HG02938 (cell line): ENCODE measurements around the gene GALNT1.

Experiments used
- ATAC-seq: cut with Tn5 transposase; IDR thresholded peaks from one replicate; pipeline ENCODE4 v1.9.1; 2021; ENCODE audit warnings: mild to moderate bottlenecking, moderate library complexity; ENCODE audit not compliant: unreplicated experiment

The GALNT1 gene

DNA sequence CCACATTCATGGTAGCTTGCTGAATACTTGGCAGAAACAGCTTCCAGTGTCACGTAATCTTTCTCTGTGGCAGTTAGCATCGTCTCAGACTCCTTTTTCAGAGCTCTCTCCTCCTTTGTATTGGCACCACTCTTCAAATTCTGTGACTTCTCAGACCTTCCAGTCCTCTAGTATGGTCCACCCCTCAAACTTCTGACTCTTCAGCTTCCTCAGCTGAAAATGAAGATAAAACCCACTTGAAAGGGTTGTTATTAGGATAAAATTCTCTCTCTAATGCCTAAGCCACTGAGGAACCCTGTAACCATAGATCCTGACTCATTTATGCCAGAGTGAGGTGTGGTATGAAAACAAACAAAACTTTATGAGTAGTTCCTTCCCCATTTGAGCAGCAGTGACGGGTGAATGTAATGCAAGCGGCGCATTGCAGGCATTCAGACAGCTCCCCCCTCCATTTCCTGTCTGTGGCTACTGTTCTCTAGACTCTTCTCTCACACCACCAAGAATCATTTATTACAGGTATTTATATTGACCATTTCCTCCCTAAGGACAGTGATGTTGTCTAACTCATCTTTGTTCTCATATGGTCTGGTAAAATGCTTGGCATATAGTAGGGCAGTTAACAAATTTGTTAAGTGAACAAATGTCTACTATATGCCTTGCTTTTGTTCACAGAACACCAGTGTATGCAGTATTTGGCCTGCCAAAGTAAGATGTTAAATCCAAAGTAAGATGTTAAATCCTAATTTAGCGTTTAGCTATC, 35.3 kb downstream of the GALNT1 start:
- ATAC-seq, result peak; percentile 99

DNA sequence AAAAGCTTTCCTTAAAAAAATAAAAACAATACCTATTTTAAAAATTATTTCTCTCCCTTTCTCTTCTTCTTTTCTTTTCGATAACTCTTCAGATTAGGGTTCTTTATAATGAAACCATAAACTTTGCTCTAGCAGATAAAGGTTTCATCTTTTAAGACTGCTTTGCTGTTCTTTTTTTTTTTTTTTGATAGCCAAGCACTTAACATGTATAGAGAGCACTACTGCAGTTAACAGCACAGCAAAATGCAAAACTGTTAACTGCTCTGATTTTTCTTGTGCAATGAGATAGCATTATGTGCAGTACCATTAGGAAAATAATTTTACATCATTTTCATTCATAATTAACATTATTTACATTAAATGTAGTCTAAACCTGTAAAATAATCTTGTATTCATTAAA, 36.3 kb downstream of the GALNT1 start:
- ATAC-seq, result no peak

DNA sequence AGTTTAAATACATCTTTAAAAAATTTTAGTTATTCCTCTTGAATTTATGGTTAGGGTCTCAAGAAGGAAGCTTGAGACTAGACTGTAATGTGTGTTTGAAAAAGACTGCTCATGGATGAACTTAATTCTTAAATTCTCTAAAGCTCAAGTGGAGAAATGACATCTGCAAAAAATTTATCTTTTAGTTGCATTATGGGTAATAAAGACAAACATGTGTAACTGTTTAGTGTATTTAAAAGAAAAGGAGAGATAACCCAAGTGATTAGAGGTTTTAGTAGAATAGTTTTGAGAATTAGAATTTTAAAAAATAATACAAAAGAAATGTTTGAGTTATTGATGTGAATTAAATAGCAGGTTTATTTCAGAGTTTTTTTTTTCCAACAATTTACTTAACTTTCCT, 36.7 kb downstream of the GALNT1 start:
- ATAC-seq, result no peak

DNA sequence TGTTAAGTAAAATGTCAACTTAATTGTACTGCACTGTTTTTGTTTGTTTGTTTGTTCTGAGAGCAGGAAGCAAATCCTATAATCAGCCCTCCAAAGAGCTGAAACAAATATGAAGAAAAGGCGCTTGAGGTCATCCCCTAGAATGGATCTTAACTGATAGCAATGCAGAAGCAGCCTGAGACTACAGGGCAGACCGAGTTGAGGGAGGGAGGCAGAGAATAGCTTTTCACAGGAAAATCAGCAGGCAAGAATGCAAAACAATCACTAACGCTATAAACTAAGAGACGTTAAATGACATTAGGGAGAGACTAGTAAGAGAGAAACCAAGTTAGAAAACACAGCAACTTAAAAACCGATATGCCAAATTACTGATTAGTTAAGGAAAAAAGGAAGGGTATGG, 37.2 kb downstream of the GALNT1 start:
- ATAC-seq, result no peak

DNA sequence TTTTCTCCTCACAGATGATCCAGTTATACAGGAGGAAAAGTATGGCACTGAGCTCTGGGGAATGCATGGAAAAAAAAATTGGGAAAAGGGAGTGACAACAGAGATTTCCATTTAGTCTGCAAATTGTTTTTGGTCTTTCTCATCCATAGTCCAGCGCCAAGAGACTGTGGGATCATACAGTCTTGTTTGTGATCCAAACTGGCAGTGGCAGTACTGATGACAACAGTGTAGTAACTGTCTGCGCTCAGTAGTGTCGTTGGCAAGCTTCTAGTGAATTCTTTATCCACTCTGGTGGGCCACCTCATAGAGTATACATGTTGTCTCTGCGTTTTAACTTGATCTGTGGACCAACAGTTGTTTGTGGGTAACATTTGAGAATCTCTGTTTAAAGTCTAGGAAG, 37.9 kb downstream of the GALNT1 start:
- ATAC-seq, result no peak

DNA sequence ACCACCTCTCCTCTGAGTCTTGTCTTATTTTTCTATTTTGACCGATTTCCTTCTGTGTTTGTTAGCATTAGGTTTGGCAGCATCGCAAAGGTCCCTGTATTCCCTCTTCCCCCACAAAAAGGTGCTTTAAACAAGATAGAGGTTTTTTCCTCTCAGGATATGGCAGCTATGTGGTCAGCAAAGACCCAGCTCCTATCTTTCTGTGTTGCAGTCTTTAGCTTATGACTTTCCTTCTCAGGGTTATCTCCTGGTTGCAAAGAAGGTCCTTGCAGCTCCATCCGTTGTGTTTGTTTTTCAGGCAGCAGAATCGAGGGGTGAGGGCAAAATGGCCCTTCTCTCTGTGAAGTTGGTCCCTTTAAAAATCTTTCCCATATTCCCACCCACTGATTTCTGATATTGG, 38.4 kb downstream of the GALNT1 start:
- ATAC-seq, result no peak

DNA sequence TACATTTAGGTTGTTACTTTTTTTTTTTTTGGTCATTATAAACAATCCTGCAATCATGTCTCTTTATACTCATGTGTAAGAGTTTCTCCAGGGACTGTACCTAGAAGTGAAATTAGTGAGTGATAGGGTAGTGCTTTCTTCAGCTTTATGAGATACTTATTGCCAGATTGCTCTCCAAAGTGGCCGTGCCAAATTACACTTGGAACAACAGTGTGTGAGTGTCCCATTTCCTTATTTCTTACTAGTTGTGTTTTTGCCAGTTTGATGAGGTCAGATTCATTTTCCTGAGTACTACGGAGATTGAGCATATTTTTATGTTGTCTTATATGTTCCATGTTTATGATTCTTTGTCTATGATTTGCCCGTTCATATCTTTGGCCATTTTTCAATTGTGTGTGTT, 39.2 kb downstream of the GALNT1 start:
- no peak for ATAC-seq

DNA sequence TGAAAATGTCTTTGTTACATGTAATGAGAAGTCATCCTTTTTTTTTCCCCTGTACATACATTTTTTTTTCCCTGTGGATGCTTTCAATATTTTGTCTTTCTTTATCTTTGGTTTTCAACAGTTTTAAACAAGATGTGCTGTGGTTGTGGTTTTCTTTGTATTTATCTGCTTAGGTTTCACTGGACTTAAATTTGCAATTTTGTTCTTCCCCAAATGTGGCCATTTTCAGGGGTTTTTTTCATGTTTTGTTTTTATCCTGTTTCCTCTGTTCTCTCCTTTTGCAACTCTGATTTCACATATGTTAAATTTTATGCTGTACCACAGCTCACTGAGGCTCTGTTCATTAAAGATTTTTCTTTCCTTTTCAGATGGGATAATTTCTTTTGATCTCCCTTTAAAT, 41.7 kb downstream of the GALNT1 start:
- ATAC-seq, result no peak

DNA sequence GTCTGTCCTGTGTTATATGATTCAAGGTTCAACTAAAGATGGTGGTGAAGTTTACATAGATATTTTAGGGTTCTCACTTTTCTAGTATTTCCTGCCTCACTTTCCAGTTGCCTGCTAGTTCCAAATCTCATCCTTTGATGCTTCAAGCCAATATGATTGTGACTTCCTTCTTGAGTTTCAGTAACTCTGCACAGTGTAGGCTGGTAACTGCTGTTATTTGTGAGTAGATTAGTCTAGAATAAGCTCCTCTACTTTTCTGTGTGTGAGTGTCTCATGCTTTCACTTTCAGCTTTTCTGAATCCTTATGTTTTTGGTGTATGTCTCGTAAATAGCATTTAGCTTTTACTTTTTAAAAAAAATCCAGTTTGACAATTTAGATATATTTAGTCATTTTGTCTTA, 42.6 kb downstream of the GALNT1 start:
- peak; percentile 81 for ATAC-seq

DNA sequence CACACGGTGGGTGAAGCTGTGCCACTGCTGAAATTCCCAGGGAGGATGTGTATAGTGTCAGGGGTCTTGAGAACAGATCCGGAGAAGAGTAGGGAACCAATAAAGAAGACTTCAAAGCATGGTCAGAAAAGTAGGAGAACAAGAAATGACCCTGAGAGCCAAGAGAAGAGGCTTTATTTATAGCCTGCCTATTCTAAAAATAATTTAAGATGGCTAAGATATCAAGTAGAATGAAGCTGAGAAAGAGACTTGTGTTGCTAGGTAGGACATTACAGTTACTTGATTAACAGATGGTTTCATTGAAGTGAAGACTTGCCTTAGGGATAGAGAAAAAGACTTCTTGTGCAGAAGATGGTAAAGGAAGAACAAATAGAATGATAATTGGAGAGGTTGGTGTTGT, 43.7 kb downstream of the GALNT1 start:
- no peak for ATAC-seq

DNA sequence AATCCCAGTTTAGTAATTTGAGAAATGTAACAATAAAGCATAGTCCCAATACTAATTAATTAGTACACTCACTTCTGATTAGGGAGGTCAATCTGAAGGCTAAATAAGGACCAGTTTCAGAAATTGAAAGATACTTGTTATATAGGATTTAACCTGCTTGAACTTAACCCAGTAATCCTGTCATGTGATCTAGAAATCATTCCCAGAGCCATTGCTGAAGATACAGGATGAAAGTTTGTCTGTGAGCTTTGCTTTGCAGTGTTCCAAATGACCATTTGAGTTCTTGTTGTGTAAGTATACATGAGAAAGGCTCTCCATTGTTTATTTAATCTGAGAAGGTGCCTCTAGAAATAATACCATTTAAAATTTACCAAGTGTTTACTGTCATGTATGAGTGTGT, 52.2 kb downstream of the GALNT1 start:
- no peak for ATAC-seq

DNA sequence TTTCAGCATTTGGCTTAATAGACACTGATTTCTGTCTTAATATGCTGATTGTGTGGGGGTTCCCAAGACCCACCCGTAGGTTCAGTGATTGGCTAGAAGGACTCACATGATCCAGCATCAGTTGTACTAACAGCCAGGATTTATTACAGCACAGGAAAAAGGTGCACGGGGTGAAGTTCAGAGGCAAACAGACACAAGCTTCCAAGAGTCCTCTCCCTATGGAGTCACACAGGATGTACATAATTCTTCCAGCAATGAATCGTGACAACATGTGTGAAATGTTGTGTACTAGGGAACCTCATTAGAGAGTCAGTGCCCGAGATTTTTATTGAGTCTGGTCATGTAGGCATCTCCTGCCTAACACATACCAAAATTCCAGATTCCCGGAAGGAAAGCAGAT, 52.8 kb downstream of the GALNT1 start:
- no peak for ATAC-seq

DNA sequence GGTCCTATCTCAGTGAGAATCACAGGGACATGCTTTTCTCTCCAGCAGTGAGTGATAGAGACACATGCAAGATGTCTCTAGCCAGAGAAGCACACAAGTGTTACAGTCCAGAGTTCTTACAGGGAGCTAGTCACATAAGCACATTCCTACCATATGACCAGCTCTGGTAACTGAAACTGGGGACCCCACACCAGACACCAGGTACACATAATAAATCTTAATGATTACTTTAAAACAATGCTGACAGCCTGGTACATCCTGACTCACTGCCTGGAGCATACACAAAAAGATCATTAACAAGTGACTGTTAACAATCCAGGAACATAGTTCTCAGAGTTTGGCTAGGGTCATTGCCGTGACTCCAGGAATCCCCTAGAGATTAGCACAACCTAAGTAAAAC, 53.6 kb downstream of the GALNT1 start:
- no peak for ATAC-seq

DNA sequence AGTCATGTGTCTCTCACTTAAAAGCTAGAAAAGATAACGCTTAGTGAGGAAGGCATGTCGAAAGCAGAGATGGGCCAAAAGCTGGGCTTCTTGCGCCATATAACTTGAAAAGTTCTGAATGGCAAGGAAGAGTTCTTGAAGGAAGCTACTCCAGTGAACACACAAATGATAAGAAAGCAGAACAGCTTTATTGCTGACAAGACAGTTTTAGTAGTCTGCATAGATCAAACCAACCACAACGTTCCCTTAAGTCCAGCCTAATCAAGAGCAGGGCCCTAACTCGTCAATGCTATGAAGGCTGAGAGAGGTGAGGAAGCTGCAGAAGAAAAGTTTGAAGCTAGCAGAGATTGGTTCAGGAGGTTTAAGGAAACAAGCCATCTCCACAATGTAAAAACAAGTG, 55.7 kb downstream of the GALNT1 start:
- no peak for ATAC-seq

DNA sequence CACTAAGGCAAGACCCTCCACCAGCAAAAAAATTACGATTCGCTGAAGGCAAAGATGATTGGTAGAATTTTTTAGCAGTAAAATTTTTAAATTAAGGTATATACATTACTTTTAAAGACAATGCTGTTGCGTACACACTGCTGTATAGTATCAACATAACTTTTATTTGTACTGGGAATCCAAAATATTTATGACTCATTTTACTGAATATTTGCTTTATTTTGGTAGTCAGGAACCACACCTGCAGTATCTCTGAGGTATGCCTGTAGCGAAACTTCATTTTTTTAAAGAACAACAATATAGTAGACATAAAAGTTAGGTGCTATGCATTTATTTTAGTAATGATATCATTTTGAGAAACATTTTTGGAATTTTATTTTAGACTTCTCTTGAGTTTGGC, 57.8 kb downstream of the GALNT1 start:
- ATAC-seq, result no peak

DNA sequence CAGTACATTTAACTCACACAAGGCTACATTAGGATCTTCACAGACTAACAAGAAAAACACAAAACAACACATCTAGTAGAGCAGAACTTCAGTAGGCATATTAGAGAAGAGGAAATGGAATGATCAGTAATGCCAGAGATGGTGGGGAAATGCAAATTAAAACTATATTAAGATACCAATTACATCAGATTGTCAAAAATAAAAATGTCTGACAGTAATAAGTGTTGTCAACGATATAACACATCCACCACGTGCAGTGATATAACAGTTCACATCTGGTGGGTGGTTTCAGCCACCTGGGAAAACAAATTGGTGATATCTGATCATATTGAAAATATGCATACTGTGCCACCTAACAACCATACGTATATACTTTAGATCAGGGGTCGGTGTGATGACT, 59.9 kb downstream of the GALNT1 start:
- no peak for ATAC-seq

DNA sequence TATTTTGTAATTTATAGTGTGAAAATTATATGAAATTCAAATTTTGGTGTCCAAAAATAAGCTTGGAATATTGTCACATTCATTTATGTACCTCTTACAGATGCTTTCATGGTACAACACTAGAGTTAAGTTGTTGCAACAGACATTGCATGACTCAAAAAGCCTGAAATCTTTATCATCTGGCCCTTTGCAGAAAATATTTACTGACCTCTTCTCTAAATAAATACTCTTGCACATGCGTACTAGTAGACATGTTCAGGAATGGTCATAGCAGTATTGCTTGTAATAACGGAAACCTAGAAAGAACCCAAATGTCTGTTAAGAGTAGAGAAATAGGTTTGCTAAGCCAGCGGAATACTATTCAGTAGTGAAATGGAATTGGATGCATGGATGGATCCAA, 60.4 kb downstream of the GALNT1 start:
- ATAC-seq, result no peak

DNA sequence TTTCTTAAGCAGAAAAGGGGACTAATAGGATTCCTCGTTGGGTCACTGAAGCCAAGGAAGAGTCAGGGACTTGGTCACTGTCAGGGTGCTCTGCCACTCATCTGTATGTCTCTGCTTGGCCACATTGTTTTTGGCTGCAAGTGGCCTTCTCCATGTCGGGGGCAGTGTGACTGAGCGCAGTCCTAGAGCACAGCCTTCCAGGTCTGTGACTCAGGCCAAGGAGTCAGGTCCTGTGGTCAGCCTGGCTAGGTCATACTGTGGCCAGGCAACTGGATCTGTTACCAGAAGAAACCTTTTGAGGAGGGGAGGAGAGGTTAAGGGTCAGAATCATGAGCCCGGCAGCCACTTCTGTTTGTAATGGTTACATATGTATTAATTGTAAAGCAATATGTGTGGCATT, 61.3 kb downstream of the GALNT1 start:
- no peak for ATAC-seq

DNA sequence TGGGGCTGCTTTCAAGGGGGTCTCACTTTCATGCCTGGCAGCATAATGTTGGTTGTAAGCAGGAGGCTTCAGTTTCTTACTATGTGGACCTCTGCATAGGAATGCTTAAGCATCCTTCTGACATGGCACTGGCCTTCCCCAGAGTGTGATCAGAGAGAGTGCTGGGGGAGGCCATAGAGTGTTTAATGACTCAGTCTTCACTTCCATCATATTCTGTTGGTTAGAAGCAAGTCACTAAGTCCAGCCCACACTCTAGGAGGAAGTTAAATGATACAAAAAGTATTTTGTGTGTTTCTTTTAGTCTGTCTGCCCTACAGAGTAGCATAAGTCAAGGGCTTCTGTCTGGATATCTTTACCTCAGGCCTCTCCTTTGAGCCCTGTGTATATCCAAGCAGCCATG, 64.9 kb downstream of the GALNT1 start:
- ATAC-seq, result no peak

DNA sequence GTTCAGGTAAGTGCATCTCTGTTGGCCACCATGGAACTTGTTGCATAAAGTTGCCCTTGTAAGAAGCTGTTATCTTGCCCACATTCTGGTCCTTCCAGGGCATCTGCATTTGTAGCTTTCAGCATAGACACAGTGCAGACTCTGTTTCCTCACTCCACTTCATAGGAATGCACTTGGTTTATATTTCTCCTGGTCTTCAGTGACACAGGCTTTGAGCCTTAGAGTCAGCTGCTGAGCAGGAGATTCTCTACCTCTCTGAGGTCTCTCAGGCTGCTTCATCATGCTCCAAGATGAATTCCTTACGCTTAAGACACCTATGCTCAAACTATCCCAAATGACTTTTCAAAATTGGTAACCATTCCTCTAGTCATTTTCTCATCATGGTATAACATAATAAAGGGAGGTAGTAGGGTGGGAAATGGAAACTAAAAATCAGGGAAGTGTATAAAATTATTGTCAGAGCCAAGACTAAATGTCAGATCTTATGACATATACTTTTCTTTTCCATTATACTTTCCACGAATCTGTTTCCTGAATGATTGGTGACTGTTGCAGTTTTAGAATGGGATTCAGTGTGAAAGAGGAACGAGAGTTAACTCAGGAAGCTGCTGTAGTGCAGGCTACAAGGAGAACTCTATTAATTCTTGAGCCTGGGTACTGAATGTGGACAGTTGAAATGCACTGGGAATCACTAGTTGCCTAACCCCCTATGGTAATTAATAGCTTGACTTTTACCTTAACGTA, 72.0 kb downstream of the GALNT1 start:
- no peak for ATAC-seq

DNA sequence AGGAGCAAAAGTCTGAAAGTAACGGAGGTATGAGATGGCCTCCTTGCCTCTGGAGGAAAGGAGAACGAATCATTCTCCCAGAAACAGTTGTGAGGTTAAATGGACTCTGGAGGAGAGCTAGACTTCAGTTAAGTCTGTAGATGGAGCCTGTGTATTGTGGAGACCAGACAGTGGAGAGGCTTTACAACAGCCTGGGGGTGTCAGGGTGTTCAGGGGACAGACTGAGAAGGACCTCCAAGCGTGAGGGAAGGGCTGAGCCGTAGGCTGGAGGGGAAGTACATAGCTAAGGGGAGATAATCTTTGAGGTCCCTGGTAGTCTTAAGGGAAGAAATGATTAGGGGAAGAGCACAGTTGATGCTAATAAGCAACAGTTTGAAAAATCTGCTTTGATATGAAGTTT, 76.6 kb downstream of the GALNT1 start:
- ATAC-seq, result no peak

DNA sequence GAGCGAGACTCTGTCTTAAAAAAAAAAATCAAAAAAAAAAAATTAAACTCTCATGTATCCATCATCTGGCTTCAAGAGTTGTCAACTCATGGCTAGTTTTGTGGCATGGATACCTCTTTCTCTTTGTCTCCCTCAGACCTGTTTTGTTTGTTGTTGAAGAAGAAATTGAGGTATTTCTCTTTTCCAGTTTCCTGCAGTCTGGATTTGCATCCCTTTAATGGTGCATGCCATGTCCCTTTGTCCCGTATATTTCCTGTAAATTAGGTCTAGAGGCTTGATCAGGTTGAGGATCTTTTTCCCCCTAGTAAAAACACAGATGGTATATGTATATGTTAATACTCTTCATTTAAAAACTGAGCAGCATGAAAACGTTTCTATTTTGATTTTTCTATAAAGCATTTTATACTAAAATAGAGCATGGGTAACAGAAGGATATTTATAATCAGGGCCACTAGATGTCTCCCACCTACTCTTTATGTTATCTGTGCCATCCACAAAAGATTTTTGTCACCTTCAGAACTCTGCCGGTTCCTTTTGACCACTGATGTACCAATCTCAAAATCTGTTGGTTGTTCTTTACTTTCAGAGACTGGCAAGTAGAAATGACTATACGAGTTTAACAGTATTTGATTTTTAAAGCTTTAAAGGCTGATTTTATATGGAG, 80.1 kb downstream of the GALNT1 start:
- no peak for ATAC-seq
